Skeletal muscle tissue (tissue), 4 donors: ENCODE measurements around the gene METTL8. TPM values are rescaled to one million over a fixed set of nuclear protein-coding genes. Genes with fewer than 3 reads are reported as not detected.

ENCODE experiments used
- H3K27ac ChIP-seq: one replicate; pipeline ENCODE4 v1.7.0; 2013; ENCODE audit warnings: mild to moderate bottlenecking, low read depth, low read length, inconsistent platforms
- H3K27me3 ChIP-seq, 3 donors: one replicate each; pipeline ENCODE4 v1.7.0; 2013; ENCODE audit warnings: low read length in 3 of 3; ENCODE audit not compliant: control insufficient read depth in 3 of 3, insufficient read depth in 3 of 3
- H3K36me3 ChIP-seq, 3 donors: one replicate each; pipeline ENCODE4 v1.7.0; 2013; ENCODE audit warnings: low read length in 3 of 3; ENCODE audit not compliant: control insufficient read depth in 3 of 3, insufficient read depth in 3 of 3
- H3K4me1 ChIP-seq, 3 donors: one replicate each; pipeline ENCODE4 v1.7.0; 2013; ENCODE audit warnings: low read length in 3 of 3, mild to moderate bottlenecking in 3 of 3; ENCODE audit not compliant: control insufficient read depth in 3 of 3, insufficient read depth in 3 of 3
- H3K4me3 ChIP-seq, 3 donors: one replicate each; pipeline ENCODE4 v1.7.0; 2013; ENCODE audit warnings: low read length in 3 of 3
- H3K9ac ChIP-seq, 3 donors: one replicate each; pipeline ENCODE4 v1.7.0; 2013; ENCODE audit warnings: low read length in 3 of 3, mild to moderate bottlenecking in 3 of 3, moderate library complexity in 2 of 3, low read depth in 1 of 3
- H3K9me3 ChIP-seq, 3 donors: one replicate each; pipeline ENCODE4 v1.7.0; 2013; ENCODE audit warnings: low read length in 3 of 3; ENCODE audit not compliant: control insufficient read depth in 3 of 3
- total RNA-seq: library from RNA; depleted of rRNA; stranded (reverse); fragments of >200 nt; gene quantifications from one replicate; pipeline ENCODE4 v1.2.3, GENCODE V29; 2014
- donor health status: Osteomylitis.

Gene METTL8
- total RNA-seq, 1 donor from 2014 or later, result 8.4 TPM

DNA sequence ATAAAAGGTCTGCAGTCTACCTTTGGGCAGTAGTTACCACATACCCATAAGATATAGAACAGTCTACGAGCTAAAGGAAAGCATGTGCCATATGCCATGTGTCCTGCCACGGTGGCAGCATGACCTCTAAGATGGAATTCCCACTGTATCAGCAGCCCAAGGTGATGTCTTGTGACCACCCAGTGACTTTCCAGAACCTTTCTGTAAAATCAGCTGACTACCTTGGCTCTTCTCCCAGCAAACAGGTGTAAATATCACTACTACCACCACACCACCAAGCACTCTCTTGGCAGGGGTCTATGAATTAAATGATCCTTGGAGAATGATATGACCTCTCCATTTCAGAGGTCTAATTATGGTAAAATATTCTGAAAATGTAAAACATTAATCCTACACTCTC, 99.6 kb downstream of the METTL8 start:
- Histone ChIP-seq H3K36me3 (no peaks in the 10 kb centered on the region), H3K27me3 (no peaks in the 10 kb centered on the region), H3K4me3 (no peak overlapping the region), H3K27ac (no peak overlapping the region), H3K9me3 (no peaks in the 10 kb centered on the region), H3K9ac (no peak overlapping the region), H3K4me1 (peaks cover 0 to 3% (median 0%) of the 10 kb centered on the region in 3 donors)

DNA sequence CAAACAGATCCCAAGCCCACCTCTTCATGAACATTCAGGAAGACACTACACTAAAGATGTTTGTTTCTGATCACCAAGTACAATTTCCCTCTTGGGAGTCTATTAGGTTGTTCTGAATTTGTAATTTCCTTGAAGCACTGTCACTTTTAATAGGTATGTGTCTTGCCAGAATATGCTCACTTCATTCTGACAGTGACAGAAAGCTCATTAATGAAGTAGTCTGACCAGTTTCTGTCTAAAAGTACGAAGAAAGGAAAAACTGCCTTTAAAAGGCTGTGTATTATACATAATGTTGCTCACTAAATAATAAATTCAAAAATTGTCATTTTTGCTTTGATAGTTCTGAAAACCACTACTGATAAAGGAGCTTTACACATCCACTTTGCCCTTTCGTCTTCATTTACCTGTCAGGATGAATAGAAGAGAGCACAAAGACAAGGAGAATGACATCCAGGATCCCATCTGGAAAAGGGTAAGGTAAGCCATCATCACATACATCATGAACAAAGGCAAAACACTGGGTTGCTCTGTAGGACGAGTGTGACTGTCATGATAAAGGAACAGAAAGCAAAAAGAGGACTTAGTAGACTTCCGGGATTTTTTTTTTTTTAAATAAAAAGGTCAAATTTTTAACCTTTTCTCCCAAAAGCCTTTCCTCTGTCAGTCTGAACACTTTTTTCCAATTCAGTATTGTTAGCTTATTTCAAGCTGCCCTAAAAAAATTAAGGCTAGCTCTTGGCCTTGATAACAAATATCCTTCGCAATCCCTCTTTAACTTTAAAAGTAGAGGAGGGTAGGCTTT, 103.4 kb downstream of the METTL8 start:
- Histone ChIP-seq H3K9me3 (no peaks in the 10 kb centered on the region), H3K4me3 (no peak overlapping the region), H3K27ac (no peak overlapping the region), H3K4me1 (peaks cover 0 to 3% (median 0%) of the 10 kb centered on the region in 3 donors), H3K27me3 (no peaks in the 10 kb centered on the region), H3K9ac (no peak overlapping the region), H3K36me3 (no peaks in the 10 kb centered on the region)

GRCh38 chr2:171327043-171327496, 106.7 kb downstream of the METTL8 start:
- no peaks in the 10 kb centered on the region for H3K36me3 ChIP-seq
- H3K4me1 ChIP-seq, result no peaks in the 10 kb centered on the region
- H3K9me3 ChIP-seq, result no peaks in the 10 kb centered on the region
- peak overlapping the region in 1 of 3 donors; percentile 10 for H3K9ac ChIP-seq
- H3K4me3 ChIP-seq, result no peak overlapping the region
- H3K27me3 ChIP-seq, result no peaks in the 10 kb centered on the region
- no peak overlapping the region for H3K27ac ChIP-seq

DNA sequence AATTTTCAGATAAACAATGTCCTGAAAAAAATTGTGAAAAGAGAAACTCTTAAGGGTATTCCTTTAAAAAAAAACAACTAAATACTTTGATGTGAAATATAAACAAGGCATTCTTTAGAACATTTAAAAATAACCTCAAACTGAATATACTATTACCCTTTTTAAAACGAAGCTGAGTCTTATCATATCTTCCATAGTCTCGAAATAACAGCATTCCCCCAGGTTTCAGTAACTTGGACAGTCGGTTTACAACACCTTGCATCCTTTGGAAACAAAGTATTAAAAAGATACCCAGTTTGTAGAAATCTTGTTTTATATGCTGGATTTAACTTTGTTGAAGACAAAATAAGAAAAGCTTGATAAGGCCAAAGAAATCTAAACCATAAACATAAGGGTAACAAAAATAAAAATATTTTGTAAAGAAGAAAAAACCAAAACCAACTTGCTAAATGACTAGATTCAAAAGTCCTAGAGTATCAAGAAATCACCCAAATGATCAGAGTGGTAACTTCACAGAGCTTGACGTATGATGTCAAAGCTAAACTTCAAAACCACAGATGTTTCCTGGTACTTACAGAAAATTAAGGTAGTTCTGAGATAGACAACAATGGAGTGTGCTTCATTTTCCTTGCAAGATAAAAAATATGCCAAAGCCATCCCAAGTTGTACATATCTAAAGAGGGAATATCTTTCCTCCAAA, 107.8 kb downstream of the METTL8 start:
- Histone ChIP-seq H3K36me3 (no peaks in the 10 kb centered on the region), H3K9ac (no peak overlapping the region), H3K4me3 (no peak overlapping the region), H3K4me1 (no peaks in the 10 kb centered on the region), H3K9me3 (no peaks in the 10 kb centered on the region), H3K27ac (no peak overlapping the region), H3K27me3 (no peaks in the 10 kb centered on the region)

GRCh38 chr2:171323971-171324528, 109.7 kb downstream of the METTL8 start:
- no peaks in the 10 kb centered on the region for H3K9me3 ChIP-seq
- H3K27ac ChIP-seq, result no peak overlapping the region
- no peak overlapping the region for H3K4me3 ChIP-seq
- H3K9ac ChIP-seq, result no peak overlapping the region
- H3K36me3 ChIP-seq, result no peaks in the 10 kb centered on the region
- H3K4me1 ChIP-seq, result no peaks in the 10 kb centered on the region
- no peaks in the 10 kb centered on the region for H3K27me3 ChIP-seq

GRCh38 chr2:171322928-171323327, 110.9 kb downstream of the METTL8 start:
- Histone ChIP-seq H3K36me3 (no peaks in the 10 kb centered on the region), H3K4me3 (no peak overlapping the region)

DNA sequence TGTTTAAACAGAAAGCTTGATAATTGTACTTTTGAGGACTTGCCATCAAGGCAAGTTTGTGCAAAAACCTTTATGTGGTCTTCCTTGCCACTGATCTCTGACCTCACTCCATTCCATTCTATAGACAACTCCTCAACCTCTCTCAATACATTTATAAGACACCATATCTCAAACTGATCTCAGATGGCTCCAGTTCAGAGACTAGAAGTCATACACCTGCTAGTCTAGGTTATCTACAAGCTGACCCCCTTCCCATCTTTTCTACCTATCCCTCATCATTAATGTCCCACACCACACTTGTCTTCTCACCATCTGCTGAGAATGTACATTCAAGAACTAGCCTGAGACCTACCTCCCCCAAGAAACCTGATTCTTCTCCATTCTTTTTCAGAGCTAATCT, 113.1 kb downstream of the METTL8 start:
- H3K4me3 ChIP-seq, result no peak overlapping the region
- H3K4me1 ChIP-seq, result peaks cover 0 to 11% (median 6%) of the 10 kb centered on the region in 3 donors
- no peaks in the 10 kb centered on the region for H3K9me3 ChIP-seq
- no peaks in the 10 kb centered on the region for H3K27me3 ChIP-seq
- no peak overlapping the region for H3K9ac ChIP-seq
- H3K27ac ChIP-seq, result no peak overlapping the region
- no peaks in the 10 kb centered on the region for H3K36me3 ChIP-seq

More at GRCh38 chr2:171322928-171323327, 110.9 kb downstream of the METTL8 start:
- Histone ChIP-seq H3K27me3 (no peaks in the 10 kb centered on the region), H3K9me3 (no peaks in the 10 kb centered on the region), H3K4me1 (peaks cover 0 to 6% (median 5%) of the 10 kb centered on the region in 3 donors), H3K27ac (no peak overlapping the region), H3K9ac (no peak overlapping the region)

GRCh38 chr2:171320208-171320621, 113.6 kb downstream of the METTL8 start:
- H3K4me1 ChIP-seq, result peaks cover 0 to 11% (median 6%) of the 10 kb centered on the region in 3 donors
- H3K36me3 ChIP-seq, result no peaks in the 10 kb centered on the region
- no peaks in the 10 kb centered on the region for H3K27me3 ChIP-seq
- no peaks in the 10 kb centered on the region for H3K9me3 ChIP-seq
- H3K9ac ChIP-seq, result no peak overlapping the region
- no peak overlapping the region for H3K4me3 ChIP-seq
- H3K27ac ChIP-seq, result no peak overlapping the region

DNA sequence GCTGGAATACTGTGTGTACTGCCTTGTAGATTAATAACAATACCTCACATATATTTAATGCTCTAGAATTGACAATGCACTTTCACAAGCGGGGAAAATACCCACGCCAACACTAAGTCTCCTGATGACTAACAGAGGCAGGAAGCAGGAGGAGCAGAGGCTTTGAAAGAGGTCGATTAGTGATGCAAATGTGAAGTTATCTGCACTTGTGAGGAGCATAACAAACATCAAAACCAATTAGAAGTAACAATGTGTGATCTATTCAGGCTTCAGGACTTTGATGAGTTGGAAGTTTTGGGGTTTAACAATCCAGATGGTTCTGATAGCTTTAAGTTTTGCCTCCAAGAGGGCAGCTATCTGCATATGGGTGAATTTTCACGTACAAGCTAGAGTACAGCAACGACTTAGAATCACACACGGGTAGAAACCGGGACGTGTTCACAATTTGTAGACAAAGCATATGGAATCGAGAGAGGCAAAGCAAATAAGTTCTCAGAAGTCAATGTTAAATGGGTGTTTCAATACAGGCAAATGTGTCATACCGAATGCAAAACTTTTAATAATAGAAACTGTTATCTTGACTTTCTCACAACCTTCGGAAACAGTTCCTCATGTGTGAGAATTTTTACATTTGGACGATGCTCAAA, 114.5 kb downstream of the METTL8 start:
- no peak overlapping the region for H3K27ac ChIP-seq
- H3K9ac ChIP-seq, result no peak overlapping the region
- peaks cover 0 to 11% (median 6%) of the 10 kb centered on the region in 3 donors for H3K4me1 ChIP-seq
- H3K36me3 ChIP-seq, result no peaks in the 10 kb centered on the region
- H3K4me3 ChIP-seq, result no peak overlapping the region
- no peaks in the 10 kb centered on the region for H3K27me3 ChIP-seq
- H3K9me3 ChIP-seq, result no peaks in the 10 kb centered on the region
